KBM-7 (cell line): ENCODE results near the gene ITGA5.

Source experiments
- DNase-seq: peaks from one replicate; pipeline ENCODE4 v3.0.0-alpha.2; 2015
- in situ Hi-C: fragments of 300-500 bp; cut with MboI; formaldehyde crosslinking; loops from 2 replicates; pipeline ENCODE4 v1.14.3; 2020; ENCODE audit warnings: low sequenced_read_pairs, low pct_unique_long_range_greater_than_20kb, mixed read lengths

Gene ITGA5

GRCh38 chr12:54419088-54419887, at the start of gene ITGA5:
ITGA5 (minus strand) TSS chr12:54419266; CDS start chr12:54419198, 68 bp downstream.
- no peak for DNase-seq

GRCh38 chr12:54465857-54466523, 46.9 kb upstream of the ITGA5 start:
- no peak for DNase-seq
- in situ Hi-C loops = no loop called here

More at GRCh38 chr12:54419088-54419887, at the start of gene ITGA5:
- in situ Hi-C loops = no loop called here

DNA sequence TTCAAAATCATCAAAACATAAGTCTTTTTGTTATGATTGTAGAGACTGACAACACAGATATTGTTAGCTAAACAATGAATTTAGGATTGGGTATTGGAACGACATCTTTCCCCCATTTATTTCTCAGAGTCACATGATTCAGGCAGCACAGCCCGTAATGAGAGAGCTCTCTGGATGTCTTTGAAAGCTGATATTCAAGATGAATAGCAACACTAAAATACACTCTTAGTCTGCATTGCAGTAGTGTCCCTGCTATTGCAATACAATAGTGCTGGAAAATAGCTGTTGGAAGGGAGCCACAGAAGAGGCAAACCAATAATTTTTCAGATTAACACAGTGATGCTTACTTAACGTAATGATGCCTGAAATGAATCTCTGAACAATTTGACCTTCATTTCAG, 44.4 kb upstream of the ITGA5 start:
- no peak for DNase-seq
- in situ Hi-C loops = no loop called here

- in situ Hi-C loops = no loop called here
- no peak for DNase-seq
Observed at GRCh38 chr12:54463034-54463433, 44.0 kb upstream of the ITGA5 start.

- no peak for DNase-seq
- in situ Hi-C loops = no loop called here
Observed at GRCh38 chr12:54460317-54460923, 41.4 kb upstream of the ITGA5 start.

DNA sequence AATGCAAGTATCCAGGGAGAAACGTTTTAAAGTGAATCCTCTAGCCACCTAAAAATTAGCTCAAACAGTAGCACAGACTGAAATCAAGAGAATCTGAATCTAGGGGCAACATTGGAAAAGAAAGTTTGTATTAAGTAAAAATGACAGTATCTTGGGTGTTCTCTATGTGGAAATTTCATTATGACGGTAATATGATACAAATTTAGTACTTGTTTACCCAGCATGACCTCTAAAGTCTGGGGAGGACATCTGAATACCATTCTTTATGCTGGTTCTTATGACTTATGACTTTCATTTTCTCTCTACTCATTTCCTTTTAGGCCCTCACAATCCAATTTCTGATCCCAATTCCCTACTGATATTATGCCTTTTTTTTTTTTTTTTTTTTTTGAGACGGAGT, 40.3 kb upstream of the ITGA5 start:
- in situ Hi-C loops = no loop called here
- DNase-seq = no peak

DNA sequence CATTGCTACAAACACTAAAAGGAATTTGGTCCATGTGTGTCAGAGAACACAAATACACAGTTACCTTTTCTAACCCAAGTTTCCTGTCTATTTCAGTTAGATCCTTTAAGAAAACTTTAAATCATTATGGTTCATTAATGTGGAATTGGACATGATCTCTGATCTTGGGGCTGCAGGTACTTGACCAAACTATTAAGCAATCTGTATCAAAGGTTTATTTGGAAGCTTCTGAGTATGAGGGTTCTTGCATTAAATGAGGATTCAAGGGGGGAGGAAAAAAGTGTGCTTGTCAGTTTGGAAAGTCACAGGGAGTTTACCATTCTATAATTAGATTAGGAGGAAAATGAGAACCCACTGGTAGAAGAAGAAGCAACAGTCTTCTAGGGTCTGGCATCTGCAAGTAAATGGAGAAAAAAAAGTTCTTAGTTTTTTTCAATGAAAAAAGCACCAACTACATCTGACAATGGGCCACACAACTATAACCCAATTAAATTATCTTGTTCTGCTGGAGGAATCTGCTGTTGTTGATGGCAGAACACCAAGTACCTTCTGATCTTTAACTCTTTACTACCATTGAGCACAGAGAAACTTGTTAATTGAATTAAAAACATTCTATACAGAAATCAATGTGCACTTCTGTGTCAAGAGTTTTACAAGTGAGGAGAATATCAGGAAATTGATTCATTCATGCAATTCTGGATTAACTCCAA, 36.8 kb upstream of the ITGA5 start:
- no peak for DNase-seq

GRCh38 chr12:54452628-54453027, 33.6 kb upstream of the ITGA5 start:
- DNase-seq = no peak
- in situ Hi-C loops = no loop called here

More for the DNA sequence above, 36.8 kb upstream of the ITGA5 start:
- in situ Hi-C loops = no loop called here

DNA sequence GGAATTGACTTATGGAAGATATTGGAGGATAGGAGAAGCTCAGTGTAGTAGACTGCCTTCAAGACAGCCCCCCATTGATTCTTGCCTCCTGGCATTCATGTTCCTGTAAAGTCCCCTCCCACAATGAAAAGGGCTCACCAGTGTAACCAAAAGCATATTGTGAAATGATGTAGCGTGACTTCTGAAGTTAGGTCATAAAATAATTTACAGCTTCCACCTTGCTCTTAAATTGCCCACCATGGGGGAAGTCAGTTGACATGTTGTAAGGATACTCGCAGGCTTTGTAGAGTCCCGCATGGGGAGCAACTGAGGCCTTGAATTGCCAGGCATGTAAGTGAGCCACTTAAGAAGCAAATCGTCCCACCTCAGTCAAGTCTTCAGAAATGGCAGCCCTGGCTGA, 29.3 kb upstream of the ITGA5 start:
- peak; percentile 87 for DNase-seq
- in situ Hi-C loops = loop anchor here (10.0 kb wide), 1 partner anchor 54 kb away; no protein-coding TSS in a partner anchor

DNA sequence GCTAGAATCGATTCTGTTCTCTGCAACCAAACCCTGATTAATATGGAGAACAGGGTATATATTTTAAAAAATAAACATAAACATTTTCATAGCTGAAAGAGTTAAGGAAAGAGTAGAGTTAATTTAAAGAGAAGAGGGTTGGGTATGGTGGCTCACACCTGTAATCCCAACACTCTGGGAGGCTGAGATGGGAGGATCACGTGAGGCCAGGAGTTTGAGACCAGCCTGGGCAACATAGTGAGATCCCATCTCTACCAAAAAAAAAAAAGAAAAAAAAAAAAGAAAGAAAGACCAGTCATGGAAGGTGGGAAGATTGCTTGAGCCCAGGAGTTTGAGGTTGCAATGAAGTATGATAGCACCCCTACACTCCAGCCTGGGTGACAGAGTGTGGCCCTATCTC, 28.9 kb upstream of the ITGA5 start:
- DNase-seq = no peak
- in situ Hi-C loops = loop anchor here (10.0 kb wide), 1 partner anchor 53 kb away; no protein-coding TSS in a partner anchor

DNA sequence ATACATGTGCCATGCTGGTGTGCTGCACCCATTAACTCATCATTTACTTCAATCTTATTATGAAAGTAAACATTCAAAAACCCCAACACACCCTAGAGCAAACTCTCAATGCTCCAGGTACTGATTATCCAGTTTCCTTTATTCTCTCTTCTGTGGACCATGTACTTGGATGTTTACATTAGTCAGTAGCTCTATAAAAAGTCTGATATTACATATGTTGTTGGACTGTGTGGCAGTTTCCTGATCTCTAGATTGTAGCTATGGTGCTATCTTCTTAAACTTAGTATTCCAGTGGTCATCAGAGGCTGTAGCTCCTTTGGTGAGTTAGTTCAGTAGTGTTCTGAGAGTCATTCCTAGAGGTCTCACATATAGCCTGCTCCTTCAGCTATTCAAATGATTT, 25.1 kb upstream of the ITGA5 start:
- in situ Hi-C loops = loop anchor here (10.0 kb wide), 1 partner anchor 49 kb away; no protein-coding TSS in a partner anchor

DNA sequence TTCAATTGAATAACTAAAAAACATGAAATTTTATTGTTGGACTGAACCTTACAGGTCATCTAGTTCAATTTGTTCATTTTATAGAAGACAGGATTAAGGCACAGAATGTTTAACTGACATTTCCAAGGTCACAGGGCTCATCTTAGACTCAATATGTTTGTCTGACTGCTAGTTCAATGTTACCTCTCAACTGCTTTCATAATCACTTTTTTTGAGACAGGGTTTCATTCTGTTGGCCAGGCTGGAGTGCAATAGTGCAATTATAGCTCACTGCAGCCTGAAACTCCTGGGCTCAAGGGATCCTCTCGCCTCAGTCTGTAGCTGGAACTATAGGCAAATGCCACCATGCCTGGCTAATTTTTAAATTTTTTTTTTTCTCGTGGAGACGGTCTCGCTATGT, 24.4 kb upstream of the ITGA5 start:
- in situ Hi-C loops = loop anchor here (10.0 kb wide), 1 partner anchor 49 kb away; no protein-coding TSS in a partner anchor
- no peak for DNase-seq

More for the DNA sequence above, 25.1 kb upstream of the ITGA5 start:
- no peak for DNase-seq

- DNase-seq = peak; percentile 48
- in situ Hi-C loops = loop anchor here (10.0 kb wide), 1 partner anchor 48 kb away; no protein-coding TSS in a partner anchor
Observed at GRCh38 chr12:54442961-54443360, 23.9 kb upstream of the ITGA5 start.

- in situ Hi-C loops = loop anchor here (10.0 kb wide), 1 partner anchor 47 kb away; no protein-coding TSS in a partner anchor
Observed at GRCh38 chr12:54442099-54442498, 23.0 kb upstream of the ITGA5 start.

DNA sequence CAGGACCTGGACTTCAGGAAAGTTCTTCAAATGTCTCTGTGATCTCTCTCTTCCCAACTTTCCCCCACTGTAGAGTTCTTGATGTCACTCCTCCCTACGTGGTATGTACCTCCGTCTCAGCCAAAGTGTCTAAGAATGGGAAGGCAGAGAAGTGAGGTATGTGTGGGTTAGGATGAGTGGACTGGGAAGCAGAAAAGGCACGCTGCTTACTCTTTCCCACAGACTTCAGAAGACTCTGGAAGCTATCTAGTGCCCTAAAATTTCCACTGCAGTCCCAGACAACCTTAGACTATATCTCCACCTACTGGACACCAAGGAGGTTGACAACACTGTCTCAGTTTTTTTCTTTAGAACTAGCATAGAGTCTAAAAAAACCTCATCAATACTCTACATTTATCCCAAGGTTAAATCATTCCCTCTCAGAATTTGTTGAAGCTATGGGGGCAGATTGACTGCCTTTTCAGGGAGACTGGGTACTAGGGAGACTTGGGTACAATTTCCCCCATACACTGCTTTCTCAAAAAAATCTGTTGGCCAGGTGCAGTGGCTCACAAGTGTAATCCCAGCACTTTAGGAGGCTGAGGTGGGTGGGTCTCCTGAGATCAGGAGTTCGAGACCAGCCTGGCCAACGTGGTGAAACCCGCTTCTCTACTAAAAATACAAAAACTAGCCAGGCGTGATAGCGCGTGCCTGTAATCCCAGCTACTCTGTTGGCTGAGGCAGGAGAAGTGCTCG, 20.6 kb upstream of the ITGA5 start:
- in situ Hi-C loops = loop anchor here (10.0 kb wide), 1 partner anchor 45 kb away; no protein-coding TSS in a partner anchor
- peak; percentile 77 for DNase-seq

More at GRCh38 chr12:54442099-54442498, 23.0 kb upstream of the ITGA5 start:
- DNase-seq = no peak

DNA sequence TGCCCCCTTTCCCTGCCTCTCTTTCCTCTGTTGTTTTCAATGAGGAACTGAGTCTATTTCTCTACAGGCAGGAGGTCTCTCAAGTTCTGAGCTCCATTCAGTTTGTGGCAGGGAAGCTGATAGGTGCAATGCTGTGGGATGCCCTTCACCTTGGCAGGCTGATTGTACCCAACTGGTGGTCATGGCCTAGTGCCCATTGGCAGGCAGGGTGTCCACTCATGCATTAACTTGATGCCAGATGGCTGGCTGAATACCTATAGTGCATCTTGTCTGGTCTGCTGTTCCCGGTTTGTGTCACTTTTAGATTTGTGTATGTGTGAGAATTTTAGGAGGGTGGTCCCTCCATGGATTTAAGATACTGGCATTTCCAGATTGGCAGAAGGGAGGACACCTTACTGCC, 20.0 kb upstream of the ITGA5 start:
- DNase-seq = no peak

GRCh38 chr12:54438517-54438916, 19.5 kb upstream of the ITGA5 start:
- no peak for DNase-seq
- in situ Hi-C loops = no loop called here

More for the DNA sequence above, 20.0 kb upstream of the ITGA5 start:
- in situ Hi-C loops = no loop called here

DNA sequence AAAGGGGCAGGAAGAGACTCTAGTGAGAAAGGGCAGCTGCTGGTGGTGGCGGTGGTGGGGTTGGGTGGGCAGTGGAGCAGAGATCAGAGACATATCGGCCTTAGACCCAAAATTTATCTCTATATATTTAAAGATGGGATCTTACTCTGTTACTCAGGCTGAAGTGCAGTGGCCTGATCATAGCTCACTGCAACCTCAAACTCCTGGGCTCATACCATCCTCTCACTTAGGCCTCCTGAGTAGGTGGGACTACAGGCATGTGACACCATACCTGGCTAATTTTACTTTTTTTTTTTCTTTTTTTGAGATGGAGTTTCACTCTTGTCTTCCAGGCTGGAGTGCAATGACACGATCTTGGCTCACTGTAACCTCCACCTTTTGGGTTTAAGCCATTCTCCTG, 18.6 kb upstream of the ITGA5 start:
- in situ Hi-C loops = no loop called here

More for the DNA sequence above, 18.6 kb upstream of the ITGA5 start:
- DNase-seq = no peak
